SKM-1 treated with dmso at 0.1 percent for 144 hours (cell line): ENCODE results near the gene SPATA16.

ENCODE experiments used
- DNase-seq: peaks from one replicate; lab custom pipeline; 2025; ENCODE audit not compliant: unreplicated experiment; lab: John Stamatoyannopoulos, UW

Gene SPATA16

DNA sequence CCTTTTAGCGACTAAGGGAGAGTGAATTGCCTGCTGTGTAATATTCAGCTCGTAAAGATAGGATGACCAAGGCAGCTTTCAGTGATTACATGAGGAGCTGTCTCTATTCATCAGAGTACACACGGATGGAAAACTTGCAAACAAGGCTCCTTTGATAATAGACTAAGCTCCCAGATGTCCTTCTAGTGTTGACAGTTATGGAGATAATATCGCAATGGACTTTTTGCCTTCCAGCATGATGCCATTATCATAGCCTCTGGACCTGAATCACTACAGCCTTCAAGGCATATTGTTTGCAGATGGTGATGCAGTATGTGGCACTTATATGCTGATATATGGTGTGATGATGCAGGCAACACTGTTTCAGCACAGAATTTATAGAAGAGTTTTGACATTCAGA lies 296.6 kb downstream of the SPATA16 start:
- DNase-seq: no peak

DNA sequence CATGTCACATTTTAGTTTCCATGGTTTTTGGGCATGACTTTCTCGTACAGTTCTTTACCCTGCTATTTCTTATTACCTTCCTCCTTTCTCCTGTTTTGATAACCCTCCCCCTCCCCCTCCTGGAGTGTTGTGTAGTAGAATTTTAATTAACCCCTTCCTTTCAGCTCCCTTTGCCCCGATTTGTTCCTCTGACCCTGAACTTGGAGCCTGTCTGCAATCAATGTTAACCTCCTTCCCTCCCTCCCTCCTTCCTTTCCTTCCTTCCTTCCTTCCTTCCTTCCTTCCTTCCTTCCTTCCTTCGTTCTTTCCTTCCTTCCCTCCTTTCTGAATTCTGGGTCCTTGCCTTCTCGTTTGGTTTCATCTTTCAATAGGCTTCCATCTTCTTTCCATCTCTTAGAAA lies 300.1 kb downstream of the SPATA16 start:
- DNase-seq: no peak

DNA sequence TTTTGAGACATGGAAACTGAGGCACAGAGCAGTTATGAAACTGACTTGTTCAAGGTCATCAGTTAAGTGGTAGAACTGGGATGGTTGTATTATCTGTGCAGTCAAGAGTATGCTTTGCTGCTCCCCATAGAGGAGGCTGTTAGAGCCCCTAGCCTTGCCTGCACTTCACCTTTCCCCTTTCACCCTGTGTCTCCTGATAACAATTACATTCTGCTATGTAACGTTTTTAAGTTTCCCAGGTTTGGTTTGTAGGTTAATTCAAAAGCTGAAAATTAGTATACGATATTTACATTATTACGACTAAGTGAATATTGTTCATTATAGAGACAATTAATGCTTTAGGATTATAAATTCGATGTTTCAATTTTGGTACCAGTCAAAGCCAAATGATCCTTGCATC lies 300.6 kb downstream of the SPATA16 start:
- no peak for DNase-seq

DNA sequence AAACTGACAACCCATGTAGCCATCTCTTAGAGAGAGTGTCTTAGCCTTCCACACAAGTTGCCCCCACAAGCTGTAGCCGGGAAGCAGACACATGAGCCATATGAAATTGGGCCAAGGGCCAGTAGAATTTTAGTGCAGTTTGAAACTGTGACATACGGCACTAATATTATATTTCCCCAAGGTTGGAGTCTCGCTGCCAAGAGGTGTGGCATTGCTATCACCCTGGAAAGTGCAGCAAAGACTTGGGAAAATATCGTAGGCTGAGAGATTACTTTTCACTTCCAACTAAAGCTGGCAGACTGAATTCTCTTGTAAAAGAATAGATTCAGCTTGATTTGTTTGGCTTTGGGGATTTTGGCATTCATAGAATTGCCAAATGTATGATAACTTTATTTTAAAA lies 301.4 kb downstream of the SPATA16 start:
- no peak for DNase-seq
